Measurements from ENCODE around the gene ATP4B. TPM values are rescaled to one million over a fixed set of nuclear protein-coding genes. Genes with fewer than 3 reads are reported as not detected.

The ATP4B gene
- polyA plus RNA-seq, 1 of the 3 experiments (the other 2 are of a cell fraction): not detected

Other genes with a start within 250 kb of the ATP4B start
- gene ADPRHL1, start 204.7 kb downstream of the ATP4B start, polyA plus RNA-seq (2012; rRNA removed): 1.0 and 1.2 TPM in 2 replicates
- 11.0 and 13.0 TPM in 2 replicates for gene DCUN1D2, start 167.5 kb downstream of the ATP4B start, polyA plus RNA-seq (2012; rRNA removed)
- 61.4 and 76.7 TPM in 2 replicates for gene TFDP1, start 73.4 kb downstream of the ATP4B start, polyA plus RNA-seq (2012; rRNA removed)
- gene GRK1, start 9.0 kb upstream of the ATP4B start, polyA plus RNA-seq (2012; rRNA removed): 0.08 and 0.12 TPM in 2 replicates
- 10.6 and 14.8 TPM in 2 replicates for gene TMEM255B, start 101.0 kb upstream of the ATP4B start, polyA plus RNA-seq (2012; rRNA removed)
- 380 and 406 TPM in 2 replicates for gene GAS6, start 205.9 kb upstream of the ATP4B start, polyA plus RNA-seq (2012; rRNA removed)